GM23338 (cell line): ENCODE measurements around the gene TBX1.

ENCODE experiments used
- CREB1 ChIP-seq: fragments of 250-450 bp; sonication (Bioruptor Pico); IDR thresholded peaks from 2 replicates; pipeline ENCODE4 v1.5.0; 2020; ENCODE audit warnings: low read depth, mild to moderate bottlenecking, moderate library complexity
- EZH2 ChIP-seq: fragments of 200-600 bp; sonication (generic); IDR thresholded peaks from one replicate; pipeline ENCODE4 v1.8.0; 2017; ENCODE audit warnings: antibody characterized with exemption, mild to moderate bottlenecking, low read depth; ENCODE audit not compliant: unreplicated experiment
- EZH2phosphoT487 ChIP-seq: fragments of 200-600 bp; sonication (generic); IDR thresholded peaks from one replicate; pipeline ENCODE4 v1.8.1; 2018; ENCODE audit warnings: antibody characterized with exemption; ENCODE audit not compliant: unreplicated experiment
- JUNB ChIP-seq: IDR thresholded peaks from one replicate; pipeline ENCODE4 v1.6.1; 2016; ENCODE audit warnings: antibody characterized with exemption; ENCODE audit not compliant: unreplicated experiment
- NANOG ChIP-seq: IDR thresholded peaks from 2 replicates; pipeline ENCODE4 v1.6.1; 2016; ENCODE audit warnings: antibody characterized with exemption, borderline replicate concordance
- POLR2AphosphoS5 ChIP-seq: IDR thresholded peaks from 2 replicates; pipeline ENCODE4 v1.6.1; 2016; ENCODE audit warnings: antibody characterized with exemption, low read depth
- STAT1 ChIP-seq: IDR thresholded peaks from one replicate; pipeline ENCODE4 v1.6.1; 2016; ENCODE audit warnings: antibody characterized with exemption; ENCODE audit not compliant: unreplicated experiment
- ZNF114 ChIP-seq: fragments of 250-450 bp; sonication (Bioruptor Pico); IDR thresholded peaks from 2 replicates; pipeline ENCODE4 v1.5.0; 2020; ENCODE audit warnings: mild to moderate bottlenecking, moderate library complexity
- ZNF331 ChIP-seq: fragments of 250-450 bp; sonication (Bioruptor Pico); IDR thresholded peaks from 2 replicates; pipeline ENCODE4 v1.5.0; 2020; ENCODE audit warnings: low read depth, mild to moderate bottlenecking, moderate library complexity
- TF ChIP-seq, protein P1 (sequence below): IDR thresholded peaks from one replicate; pipeline ENCODE4 v1.6.1; 2018; ENCODE audit warnings: antibody characterized with exemption; ENCODE audit not compliant: unreplicated experiment
- TF ChIP-seq, protein P2 (sequence below): IDR thresholded peaks from 2 replicates; pipeline ENCODE4 v1.6.1; 2016; ENCODE audit warnings: antibody characterized with exemption
- TF ChIP-seq, protein P3 (sequence below), 2 experiments: fragments of 200-600 bp in 1 of 2; sonication (generic) in 1 of 2; conservative IDR thresholded peaks; 2 replicates each; pipeline versions ENCODE4 v1.5.1 to v1.6.1; 2016 to 2017; ENCODE audit warnings: antibody characterized with exemption in 2 of 2, low read depth in 2 of 2, mild to moderate bottlenecking in 2 of 2, moderate library complexity in 1 of 2

DNA sequence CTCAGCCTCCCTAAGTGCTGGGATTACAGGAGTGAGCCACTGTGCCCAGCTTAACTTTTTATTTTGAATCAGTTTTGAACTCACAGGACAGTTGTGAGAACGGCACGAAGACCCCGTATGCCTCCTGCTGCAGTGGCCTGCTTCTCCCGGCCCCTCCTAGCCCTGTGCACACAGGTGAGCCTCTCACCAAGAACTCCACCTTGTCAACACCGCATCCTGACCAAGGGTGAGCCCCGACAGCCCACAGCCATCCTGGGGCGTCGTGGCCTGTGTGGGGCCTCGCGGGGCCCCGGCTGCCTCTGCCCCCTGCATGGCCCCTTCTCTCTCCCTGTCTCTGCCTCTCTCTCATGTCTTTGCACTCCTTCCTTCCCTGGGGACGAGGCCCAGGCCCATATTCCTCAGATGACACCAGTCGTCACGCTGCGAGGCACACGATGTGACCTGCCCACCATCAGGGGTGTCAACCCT is 55.3 kb downstream of the TBX1 start:
- TF ChIP-seq EZH2 (no peak), EZH2phosphoT487 (no peak), POLR2AphosphoS5 (no peak), ZNF331 (CRISPR knock-in tag) (no peak), CREB1 (CRISPR knock-in tag) (no peak), JUNB (no peak), STAT1 (no peak), ZNF114 (CRISPR knock-in tag) (no peak), NANOG (no peak)
- TF ChIP-seq, protein P1, sequence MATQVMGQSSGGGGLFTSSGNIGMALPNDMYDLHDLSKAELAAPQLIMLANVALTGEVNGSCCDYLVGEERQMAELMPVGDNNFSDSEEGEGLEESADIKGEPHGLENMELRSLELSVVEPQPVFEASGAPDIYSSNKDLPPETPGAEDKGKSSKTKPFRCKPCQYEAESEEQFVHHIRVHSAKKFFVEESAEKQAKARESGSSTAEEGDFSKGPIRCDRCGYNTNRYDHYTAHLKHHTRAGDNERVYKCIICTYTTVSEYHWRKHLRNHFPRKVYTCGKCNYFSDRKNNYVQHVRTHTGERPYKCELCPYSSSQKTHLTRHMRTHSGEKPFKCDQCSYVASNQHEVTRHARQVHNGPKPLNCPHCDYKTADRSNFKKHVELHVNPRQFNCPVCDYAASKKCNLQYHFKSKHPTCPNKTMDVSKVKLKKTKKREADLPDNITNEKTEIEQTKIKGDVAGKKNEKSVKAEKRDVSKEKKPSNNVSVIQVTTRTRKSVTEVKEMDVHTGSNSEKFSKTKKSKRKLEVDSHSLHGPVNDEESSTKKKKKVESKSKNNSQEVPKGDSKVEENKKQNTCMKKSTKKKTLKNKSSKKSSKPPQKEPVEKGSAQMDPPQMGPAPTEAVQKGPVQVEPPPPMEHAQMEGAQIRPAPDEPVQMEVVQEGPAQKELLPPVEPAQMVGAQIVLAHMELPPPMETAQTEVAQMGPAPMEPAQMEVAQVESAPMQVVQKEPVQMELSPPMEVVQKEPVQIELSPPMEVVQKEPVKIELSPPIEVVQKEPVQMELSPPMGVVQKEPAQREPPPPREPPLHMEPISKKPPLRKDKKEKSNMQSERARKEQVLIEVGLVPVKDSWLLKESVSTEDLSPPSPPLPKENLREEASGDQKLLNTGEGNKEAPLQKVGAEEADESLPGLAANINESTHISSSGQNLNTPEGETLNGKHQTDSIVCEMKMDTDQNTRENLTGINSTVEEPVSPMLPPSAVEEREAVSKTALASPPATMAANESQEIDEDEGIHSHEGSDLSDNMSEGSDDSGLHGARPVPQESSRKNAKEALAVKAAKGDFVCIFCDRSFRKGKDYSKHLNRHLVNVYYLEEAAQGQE = no peak
- TF ChIP-seq, protein P2, sequence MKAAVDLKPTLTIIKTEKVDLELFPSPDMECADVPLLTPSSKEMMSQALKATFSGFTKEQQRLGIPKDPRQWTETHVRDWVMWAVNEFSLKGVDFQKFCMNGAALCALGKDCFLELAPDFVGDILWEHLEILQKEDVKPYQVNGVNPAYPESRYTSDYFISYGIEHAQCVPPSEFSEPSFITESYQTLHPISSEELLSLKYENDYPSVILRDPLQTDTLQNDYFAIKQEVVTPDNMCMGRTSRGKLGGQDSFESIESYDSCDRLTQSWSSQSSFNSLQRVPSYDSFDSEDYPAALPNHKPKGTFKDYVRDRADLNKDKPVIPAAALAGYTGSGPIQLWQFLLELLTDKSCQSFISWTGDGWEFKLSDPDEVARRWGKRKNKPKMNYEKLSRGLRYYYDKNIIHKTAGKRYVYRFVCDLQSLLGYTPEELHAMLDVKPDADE = no peak
- TF ChIP-seq, protein P3, sequence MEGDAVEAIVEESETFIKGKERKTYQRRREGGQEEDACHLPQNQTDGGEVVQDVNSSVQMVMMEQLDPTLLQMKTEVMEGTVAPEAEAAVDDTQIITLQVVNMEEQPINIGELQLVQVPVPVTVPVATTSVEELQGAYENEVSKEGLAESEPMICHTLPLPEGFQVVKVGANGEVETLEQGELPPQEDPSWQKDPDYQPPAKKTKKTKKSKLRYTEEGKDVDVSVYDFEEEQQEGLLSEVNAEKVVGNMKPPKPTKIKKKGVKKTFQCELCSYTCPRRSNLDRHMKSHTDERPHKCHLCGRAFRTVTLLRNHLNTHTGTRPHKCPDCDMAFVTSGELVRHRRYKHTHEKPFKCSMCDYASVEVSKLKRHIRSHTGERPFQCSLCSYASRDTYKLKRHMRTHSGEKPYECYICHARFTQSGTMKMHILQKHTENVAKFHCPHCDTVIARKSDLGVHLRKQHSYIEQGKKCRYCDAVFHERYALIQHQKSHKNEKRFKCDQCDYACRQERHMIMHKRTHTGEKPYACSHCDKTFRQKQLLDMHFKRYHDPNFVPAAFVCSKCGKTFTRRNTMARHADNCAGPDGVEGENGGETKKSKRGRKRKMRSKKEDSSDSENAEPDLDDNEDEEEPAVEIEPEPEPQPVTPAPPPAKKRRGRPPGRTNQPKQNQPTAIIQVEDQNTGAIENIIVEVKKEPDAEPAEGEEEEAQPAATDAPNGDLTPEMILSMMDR (conservative IDR thresholded peaks at IDR 0.05; ENCODE audit: low read depth in 2 of 2) = no peak
